NCI-H1092 treated with DMSO at 0.1 percent for 48 hours (cell line): Measurements from ENCODE around the gene KCTD13.
"Not testable (repeated sequence)": the region's sequence is repeated elsewhere in the genome, so short reads cannot be mapped to it uniquely, and the experiment has no call there.

Source experiments
- DNase-seq: peaks from one replicate; lab custom pipeline; 2025; lab: John Stamatoyannopoulos, UW

The KCTD13 gene

DNA sequence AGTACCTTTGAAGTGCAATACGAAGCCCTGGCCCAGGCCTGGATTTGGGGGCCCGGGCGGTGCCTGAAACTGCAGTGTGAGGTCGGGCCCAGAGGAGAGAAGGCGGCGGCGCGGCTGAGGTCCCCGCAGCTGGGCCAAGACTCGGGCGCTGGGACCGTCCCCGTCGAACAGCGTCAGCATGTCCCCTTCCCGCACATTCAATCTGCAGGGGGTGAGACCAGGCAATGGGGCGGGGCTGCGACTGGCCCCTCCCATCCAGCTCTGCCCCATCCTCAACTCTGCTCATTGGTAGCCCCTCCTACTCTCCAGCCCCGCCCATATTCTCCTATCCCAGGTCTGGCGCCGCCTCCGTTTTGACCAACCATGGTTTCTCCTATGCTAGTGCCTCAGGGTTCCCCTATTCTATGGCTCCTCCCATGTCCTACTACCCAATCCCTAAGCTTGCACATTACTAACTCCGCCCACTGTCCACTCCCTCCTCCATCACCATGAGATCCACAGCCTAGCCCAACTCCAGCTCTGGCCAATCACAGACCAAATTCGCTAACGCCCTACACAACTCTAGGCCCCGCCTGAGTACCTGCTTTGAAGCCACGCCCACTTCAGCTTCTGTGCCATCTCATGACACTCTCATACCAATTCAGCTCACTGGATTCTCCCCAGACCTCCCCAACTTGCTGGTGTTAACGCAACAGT lies 48.6 kb downstream of the KCTD13 start:
- DNase-seq, result no peak

DNA sequence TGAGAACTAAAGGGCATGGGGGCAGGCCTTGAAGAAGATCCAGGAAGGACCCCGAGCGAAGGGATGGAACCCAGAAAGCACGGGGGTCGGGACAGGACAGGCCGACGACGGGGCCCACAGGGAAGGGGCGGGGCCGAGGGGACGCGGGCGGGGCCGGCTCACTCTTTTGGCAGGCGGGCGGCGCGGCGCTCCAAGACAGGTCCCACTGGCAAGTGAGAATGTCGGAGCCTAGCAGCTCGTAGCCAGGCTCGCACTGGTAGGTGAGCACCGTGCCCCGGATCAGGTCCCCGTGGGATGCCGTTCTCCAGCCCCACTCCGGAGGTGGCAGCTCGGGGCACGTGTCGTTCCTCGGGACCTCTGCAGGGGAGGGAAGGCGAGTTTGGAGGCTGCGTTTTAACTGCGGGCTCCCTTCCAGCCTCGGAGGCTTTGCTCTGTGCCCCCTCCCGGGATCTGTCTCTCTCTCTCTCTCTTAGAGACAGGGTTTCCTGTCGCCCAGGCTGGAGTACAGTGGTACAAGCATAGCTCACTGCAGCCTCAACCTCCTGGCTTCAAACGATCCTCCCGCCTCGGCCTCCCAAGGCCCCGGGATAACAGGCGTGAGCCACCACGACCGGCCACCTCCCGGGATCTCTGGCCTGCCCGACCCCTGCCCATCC lies 49.3 kb downstream of the KCTD13 start:
- DNase-seq, result no peak

DNA sequence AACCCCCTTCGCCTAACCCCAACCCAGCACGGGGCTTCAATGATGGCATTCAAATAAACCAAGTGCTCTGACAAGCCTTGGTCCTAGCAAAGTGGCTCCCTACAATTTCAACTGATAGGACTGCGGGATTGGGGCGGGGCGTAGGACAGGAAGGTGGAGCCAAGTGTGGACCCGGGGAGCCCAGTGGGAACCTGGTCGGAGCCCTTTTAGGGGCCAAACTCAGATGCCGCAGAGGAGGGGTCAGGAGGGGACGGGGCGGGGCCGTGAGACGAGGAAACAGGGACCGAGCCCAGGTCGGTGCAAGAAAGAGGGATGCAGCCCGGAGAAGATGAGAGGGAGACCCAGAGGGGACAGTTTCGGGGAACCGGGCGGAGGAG lies 49.8 kb downstream of the KCTD13 start:
- DNase-seq, result no peak

DNA sequence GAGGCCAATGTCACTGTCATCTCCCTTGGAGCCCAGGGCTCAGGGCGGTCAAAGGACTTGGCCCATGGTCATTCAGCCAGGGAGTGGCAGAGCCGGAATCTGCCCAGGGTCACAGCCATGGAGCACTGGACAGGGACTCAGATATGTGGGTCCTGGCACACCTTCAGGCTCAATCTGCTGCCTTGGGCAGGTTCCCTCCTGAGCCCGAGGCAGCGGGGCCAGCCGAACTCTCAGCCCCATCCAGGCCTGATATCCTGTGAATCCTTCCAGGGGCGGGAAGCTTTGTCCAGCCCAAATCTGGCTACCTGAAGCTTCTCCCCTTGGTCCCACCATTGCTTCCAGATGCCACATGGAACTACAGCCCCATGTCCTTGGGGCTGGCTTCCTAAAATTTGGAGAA lies 50.8 kb downstream of the KCTD13 start:
- no peak for DNase-seq

GRCh38 chr16:29873319-29873718 lies 52.7 kb downstream of the KCTD13 start:
- no peak for DNase-seq

- DNase-seq, result no peak
These were observed 54.0 kb downstream of the KCTD13 start for GRCh38 chr16:29871822-29872546.

DNA sequence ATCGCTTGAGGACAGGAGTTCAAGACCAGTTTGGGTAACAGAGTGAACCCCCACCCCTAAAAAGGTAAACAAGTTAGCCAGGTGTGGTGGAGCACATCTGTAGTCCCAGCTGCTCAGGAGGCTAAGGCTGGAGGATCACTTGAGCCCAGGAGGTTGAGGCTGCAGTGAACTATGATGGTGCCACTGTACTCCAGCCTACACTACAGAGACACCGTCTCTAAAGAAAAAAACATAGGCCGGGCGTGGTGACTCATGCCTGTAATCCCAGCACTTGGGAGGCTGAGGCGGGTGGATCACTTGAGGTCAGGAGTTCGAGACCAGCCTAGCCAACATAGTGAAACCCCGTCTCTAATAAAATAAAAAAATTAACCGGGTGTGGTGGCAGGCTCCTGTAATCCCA lies 57.0 kb downstream of the KCTD13 start:
- not testable (repeated sequence) for DNase-seq

DNA sequence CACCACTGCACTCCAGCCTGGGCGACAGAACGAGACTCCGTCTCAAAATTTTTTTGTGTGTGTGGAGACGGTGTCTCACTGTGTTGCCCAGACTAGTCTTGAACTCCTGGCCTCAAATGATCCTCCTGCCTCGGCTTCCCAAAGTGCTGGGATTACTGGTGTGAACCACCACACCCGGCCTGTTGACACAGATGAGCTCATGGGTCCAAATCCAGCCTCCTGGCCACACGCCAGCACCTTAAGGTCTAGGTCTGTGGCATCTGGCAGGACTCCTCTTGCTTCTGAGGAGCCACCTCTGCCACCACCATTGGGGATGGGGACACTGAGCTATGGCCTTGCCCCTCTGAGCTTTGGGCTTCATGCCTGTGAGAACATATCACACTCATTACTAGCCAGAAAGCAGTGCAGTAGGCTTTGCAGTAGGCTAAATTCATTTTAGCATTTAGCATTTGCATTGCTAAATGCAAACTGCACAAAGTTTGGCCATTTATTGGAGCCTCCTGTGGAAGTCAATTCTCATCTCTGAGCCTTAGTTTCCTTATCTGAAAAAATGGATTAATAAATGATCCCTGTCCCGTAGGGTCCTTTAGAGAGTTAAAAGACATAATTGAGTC lies 57.5 kb downstream of the KCTD13 start:
- DNase-seq, result no peak

DNA sequence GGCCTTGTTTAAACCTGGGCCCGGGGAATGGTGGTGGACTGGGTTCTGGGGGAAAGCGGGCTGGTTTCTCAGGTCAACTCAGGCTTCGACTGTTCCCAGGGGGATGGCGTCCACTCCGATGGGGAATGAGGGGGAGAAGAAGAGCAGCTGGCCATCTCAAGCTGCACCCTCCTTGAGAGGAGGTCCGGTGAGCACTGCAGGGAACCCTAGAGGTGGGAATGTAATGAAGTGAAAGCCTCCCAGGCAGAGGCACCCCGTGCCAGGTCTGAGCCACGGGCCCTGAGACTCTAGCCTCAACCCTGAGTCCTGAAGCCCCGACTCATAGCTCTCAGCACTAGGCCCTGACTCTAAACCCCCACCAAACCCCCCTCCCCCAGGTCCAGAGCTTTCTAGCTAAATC lies 61.8 kb downstream of the KCTD13 start:
- no peak for DNase-seq

GRCh38 chr16:29863669-29863984 lies 62.4 kb downstream of the KCTD13 start:
- DNase-seq, result no peak

- DNase-seq, result peak; percentile 98
These were observed 63.0 kb downstream of the KCTD13 start, which contains the start of gene CDIPT for GRCh38 chr16:29862884-29863668. CDIPT (minus strand) TSS chr16:29863226; CDS start chr16:29862857, 369 bp downstream.

DNA sequence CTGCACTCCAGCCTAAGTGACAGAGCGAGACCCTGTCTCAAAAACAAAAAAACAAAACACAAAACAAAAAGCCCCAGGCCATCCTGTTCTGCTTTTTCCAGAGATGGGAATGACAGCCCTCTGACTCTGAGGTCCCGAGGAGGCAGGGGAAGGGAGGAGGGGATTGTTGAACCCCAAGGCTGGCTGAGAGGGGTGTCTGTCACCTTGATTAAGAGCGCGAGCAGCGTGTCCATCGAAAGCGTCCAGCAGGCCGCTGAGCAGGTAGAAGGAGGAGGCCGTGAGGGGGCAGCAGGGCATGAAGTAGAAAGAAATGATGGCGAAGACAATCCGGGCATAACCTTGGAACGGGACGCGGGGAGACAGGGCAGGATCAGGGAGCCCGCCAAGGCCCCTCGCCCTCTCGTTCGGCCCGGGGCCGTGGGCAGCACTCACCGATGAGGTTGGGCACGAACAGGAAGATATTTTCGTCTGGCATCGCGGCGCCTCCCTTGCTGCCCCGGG lies 63.6 kb downstream of the KCTD13 start:
- DNase-seq, result peak; percentile 21

DNA sequence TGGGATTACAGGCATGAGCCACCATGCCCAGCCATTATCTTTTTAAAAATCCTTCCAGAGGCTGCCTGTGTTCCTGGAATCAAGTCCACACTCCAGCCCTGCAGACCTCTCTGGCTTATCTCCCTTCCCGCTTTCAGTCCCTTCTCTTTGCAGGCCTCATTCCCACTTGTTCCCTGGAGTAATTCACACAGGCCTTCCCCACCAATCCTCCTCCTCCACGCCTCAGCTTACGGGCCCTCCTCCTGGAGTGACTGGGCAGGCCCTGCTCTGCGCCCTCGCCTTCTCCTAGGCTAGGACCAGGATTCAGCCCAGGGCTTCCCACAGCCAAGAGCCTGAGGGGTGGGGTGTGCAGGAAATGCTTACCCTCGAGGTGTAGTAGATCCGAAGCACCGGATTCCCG lies 65.8 kb downstream of the KCTD13 start:
- DNase-seq, result no peak

GRCh38 chr16:29858974-29859373 lies 67.1 kb downstream of the KCTD13 start:
- DNase-seq, result no peak

DNA sequence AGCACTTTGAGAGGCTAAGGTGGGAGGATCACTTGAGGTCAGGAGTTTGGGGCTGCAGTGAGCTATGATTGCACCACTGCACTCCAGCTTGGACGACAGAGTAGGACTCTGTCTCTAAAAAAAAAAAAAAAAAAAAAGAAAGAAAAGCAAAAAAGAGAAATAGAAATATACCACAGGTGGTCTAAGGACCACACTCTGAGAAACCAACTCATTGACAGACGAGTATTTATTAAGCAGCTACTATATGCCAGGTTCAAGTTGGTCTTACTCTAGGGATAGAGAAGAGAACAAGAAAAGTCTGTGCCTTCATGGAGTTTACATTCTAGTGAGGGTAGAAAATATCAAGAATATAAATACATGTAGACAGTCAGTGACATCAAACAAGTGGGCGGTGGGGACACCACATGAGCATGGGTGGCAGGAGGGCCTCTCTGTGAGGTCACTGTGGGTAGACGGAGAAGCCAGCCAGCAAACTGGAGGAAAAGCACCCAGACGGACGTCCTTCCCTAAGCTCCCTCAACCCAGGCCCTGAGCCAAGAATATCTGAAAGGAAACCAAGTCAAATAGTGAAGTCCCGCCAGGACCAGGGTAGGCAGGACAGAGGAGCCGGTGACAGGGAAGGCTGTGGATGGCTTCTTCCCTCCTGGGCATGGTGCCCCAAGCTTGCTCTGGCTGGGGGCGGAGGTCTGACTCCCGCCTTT lies 67.7 kb downstream of the KCTD13 start:
- no peak for DNase-seq

DNA sequence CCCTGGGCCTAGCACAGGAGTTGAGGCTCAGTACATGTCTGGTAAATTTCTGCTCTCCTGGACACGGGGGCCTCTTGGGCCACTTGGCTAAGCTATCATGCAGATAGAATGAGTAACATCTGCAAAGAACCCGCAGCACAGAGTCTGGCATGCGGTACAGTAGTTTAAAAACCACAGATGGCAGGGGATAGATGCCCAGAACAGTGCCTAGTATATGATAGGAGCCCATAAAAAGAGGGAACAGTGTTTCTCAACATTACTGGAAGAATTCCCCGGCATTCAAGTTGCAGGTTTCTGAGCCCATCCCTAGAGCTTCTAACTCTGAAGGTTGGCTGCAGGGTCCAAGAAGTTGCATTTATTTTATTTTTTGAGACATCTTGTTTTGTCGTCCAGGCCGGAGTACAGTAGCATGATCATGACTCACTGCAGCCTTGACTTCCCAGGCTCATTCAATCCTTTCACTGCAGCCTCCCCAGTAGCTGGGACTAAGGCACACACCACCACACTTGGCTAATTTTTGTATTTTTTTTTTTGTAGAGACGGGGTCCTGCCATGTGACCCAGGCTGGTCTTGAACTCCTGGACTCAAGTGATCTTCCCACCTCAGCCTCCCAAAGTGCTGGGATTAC lies 68.8 kb downstream of the KCTD13 start:
- no peak for DNase-seq
